GM13977 (cell line): ENCODE measurements around the gene QRFP.

Experiments used
- DNase-seq: peaks from one replicate; pipeline ENCODE4 v3.0.0; 2012; ENCODE audit warnings: low spot score
- CTCF ChIP-seq: IDR thresholded peaks from 2 replicates; pipeline ENCODE4 v1.5.1; 2012; ENCODE audit warnings: mild to moderate bottlenecking, control low read depth; ENCODE audit not compliant: insufficient read depth; ENCODE audit errors: extremely low read depth, missing control alignments
- in situ Hi-C: fragments of 300-500 bp; cut with MboI; formaldehyde crosslinking; loops from one replicate; pipeline ENCODE4 v1.12.0; 2022; ENCODE audit warnings: low sequenced_read_pairs, low pct_unique_long_range_greater_than_20kb, mixed read lengths, inconsistent platforms; ENCODE audit not compliant: unreplicated experiment

Gene QRFP

GRCh38 chr9:130921989-130922892 is 25.6 kb upstream of the QRFP start:
- no peak for DNase-seq
- no peak for TF ChIP-seq CTCF
- in situ Hi-C loops = no loop called here

- no peak for DNase-seq
- TF ChIP-seq CTCF = no peak
- in situ Hi-C loops = no loop called here
These were observed 24.8 kb upstream of the QRFP start for GRCh38 chr9:130921300-130921988.

GRCh38 chr9:130920762-130921299 is 24.2 kb upstream of the QRFP start:
- DNase-seq = no peak
- no peak for TF ChIP-seq CTCF
- in situ Hi-C loops = no loop called here

GRCh38 chr9:130920233-130920632 is 23.6 kb upstream of the QRFP start:
- DNase-seq = no peak
- in situ Hi-C loops = no loop called here
- TF ChIP-seq CTCF = no peak

- in situ Hi-C loops = no loop called here
- TF ChIP-seq CTCF = no peak
These were observed 23.0 kb upstream of the QRFP start for GRCh38 chr9:130919559-130920145.

GRCh38 chr9:130918826-130919558 is 22.4 kb upstream of the QRFP start:
- in situ Hi-C loops = no loop called here
- no peak for TF ChIP-seq CTCF
- no peak for DNase-seq

More at GRCh38 chr9:130919559-130920145, 23.0 kb upstream of the QRFP start:
- DNase-seq = no peak
